GM23248 (cell line): Measurements from ENCODE around the gene GAB2.

ENCODE experiments used
- EZH2 ChIP-seq: fragments of 200-600 bp; sonication (generic); IDR thresholded peaks from 2 replicates; pipeline ENCODE4 v1.6.1; 2018; ENCODE audit warnings: antibody characterized with exemption, mild to moderate bottlenecking; ENCODE audit not compliant: insufficient read depth, poor library complexity, severe bottlenecking
- EZH2phosphoT487 ChIP-seq: fragments of 200-600 bp; sonication (generic); IDR thresholded peaks from 2 replicates; pipeline ENCODE4 v1.6.1; 2018; ENCODE audit warnings: antibody characterized with exemption, moderate library complexity, mild to moderate bottlenecking, low read depth; ENCODE audit not compliant: insufficient read depth

- TF ChIP-seq EZH2phosphoT487 (no peak), EZH2 (no peak)
These were observed 160.7 kb downstream of the GAB2 start for GRCh38 chr11:78256962-78257361.
